ENCODE measurements around the gene ICOS. TPM values are rescaled to one million over a fixed set of nuclear protein-coding genes. Genes with fewer than 3 reads are reported as not detected.
"Not testable (repeated sequence)": the region's sequence is repeated elsewhere in the genome, so short reads cannot be mapped to it uniquely, and the experiment has no call there.

Gene ICOS
- total RNA-seq, 1 donor from 2014 or later, result 0.23 TPM

DNA sequence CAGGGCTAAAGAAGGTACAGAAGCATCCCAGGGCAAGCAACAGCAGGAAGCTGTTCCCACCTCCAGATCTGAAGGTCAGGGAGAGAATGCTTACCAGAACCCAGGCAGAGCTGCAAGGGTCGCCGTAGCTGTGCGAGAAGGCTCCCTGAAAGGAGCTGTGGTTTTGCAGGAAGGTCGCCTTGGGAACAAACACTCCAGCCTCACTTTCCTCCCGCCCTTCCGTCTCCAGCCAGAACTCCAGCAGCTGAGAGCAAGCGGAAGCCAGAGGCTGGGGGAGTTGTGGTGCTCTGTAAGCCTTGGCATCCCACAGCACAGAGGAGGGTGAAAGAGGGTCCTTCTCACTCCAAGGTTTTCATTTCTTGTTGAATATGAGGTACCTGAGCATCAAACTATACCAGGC, 18.3 kb upstream of the ICOS start:
- DNase-seq (ENCODE audit: low spot score), result no peak

DNA sequence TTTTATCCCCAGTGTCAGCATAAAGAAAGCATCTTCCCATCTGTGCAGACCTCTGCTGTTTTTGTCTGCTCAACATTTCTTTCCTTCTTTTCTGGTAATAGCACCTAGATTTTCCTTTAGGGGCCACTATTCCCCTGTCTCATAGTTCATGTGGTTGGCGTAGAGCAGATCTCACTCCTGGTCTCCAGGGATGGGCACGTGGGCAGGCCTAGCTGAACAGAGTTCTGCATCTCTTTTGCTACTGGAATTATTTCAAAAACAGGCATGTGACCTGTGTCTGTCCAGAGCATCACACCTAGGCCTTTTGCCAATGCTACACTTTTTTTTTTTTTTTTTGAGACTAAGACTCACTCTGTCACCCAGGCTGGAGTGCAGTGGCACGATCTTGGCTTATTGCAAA, 17.7 kb upstream of the ICOS start:
- DNase-seq (ENCODE audit: low spot score), result no peak

DNA sequence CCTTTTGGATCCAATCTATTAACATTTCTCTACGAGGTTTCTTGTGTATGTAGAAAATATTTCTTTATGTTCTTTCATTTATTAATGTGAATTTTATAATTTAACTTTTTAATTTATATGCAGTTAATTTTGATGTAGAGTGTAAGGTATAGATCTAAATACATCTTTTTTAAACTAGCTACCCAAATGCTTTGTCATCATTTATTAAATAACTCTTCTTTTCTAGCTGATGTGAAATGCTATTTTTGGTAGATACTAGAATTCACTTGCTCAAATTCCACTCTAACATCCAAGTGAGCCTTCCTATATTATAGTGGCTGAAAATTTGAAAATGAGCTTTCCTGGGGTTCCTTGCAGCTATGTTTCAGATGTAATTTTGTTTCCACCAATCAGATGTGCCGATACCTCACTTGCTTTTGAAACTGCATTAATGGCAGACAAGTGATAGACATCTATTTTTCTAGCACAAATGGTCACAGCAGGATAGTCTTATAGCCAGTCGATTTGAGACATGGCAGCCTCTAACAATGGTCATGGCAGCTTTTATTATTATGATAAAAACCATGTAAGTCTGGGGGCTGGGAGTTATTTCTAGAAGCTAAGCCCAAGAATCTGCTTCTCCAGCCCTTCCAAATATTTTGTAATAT, 10.9 kb upstream of the ICOS start:
- DNase-seq (ENCODE audit: low spot score), result no peak

DNA sequence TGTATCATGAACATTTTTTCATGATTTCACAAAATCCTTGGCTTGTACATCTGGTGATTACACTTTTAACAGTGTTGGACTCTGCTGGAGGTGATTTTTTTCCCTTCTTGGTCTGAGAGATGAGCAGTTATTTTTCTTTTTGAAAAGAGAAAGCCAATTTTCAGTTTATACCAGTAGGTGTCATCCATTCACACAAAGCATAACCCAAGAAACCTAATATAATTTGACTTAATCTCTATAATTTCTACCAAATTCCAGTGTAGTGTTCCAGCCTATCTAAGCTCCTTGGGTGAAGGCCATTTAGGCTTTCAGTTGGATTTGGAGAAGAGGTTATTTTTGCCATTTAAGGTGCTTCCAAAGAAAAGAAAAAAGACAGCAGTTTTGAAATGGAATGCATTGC, 7.7 kb upstream of the ICOS start:
- no peak for DNase-seq (ENCODE audit: low spot score)

DNA sequence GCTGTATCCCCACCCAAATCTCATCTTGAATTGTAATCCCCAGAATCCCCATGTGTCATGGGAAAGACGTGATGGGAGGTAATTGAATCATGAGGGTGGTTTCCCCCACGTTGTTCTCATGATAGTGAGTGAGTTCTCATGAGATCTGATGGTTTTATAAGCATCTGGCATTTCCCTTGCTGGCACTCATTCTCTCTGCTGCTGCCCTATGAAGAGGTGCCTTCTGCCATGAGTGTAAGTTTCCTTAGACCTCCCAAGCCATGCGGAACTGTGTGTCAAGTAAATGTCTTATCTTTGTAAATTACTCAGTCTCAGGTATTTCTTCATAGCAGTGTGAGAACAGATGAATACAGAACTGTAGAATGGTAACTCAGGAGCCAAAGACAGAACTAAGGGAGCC, 5.3 kb upstream of the ICOS start:
- DNase-seq (ENCODE audit: low spot score), result not testable (repeated sequence)

DNA sequence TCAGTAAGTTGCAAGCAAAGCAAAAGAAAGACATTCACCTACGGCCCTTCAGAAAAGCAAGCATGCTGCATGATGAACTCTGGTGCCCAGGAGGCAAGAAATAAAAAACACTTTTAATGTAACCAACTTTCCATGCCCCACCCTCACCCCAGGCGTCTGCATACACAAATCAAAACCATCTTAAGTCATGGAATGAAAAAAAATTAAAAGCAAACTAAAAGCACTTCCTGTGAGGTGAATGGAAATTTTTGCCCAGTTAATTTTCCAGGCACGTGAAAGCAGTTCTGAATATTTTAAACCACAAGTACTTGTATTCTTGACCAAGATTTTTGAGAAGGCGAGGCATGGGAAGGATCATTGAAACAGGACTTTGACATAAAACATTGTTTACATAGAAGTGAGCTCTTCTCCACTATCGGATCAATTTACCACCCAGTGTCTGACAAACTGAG, 2.5 kb upstream of the ICOS start:
- DNase-seq (ENCODE audit: low spot score), result no peak

DNA sequence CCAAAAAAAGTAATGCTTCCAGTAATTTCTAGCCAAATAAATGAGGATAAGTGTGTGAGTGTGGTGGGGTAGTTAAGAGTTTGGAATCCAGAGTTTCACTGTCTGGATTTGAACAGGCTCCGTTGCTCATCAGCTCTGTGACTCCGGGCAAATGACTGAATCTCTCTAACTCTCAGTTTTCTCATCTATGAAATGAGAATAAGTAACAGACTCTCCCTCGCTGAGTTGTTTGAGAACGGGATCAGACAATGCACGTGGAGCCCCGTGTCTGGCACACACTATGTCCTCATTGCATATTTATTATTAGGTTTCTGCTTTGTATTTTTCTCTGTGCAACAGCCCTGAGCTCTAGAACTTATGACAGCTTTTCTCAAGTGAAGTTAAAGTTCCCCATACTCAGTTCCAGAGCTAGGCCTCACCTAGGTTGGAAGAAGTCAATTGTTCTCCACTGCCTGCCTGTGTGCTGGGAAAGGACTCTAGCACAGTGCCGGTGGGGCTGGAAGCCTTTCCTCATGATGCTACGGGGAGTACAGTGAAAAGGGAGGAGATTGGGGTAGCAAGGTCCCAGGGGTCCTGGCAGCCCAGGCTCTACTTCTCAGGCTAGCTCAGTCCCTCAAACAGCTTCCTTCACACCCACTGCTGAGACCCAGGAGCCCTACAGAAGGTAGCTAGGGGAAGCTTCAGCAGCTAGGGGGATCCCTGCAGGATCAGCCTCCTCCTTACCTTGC, 1.7 kb upstream of the ICOS start:
- no peak for DNase-seq (ENCODE audit: low spot score)

DNA sequence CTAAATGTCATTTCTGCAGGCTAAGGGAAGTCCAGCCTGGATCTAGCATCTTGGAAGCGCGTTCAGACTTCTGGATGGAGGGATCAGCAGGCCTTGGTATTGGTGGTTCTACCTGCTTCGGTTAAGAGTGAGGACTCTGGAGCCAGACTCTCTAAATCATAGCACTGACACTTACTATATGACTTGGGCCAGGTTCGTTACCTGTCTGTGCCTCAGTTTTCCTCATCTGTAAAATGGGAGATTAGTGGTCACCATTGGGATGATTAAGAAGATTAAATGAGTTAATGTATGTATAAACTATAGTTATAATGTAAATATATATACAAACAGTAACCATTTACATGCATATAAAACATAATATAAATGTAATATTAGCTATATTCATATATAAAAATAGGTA, 995 bp upstream of the ICOS start:
- no peak for DNase-seq (ENCODE audit: low spot score)

DNA sequence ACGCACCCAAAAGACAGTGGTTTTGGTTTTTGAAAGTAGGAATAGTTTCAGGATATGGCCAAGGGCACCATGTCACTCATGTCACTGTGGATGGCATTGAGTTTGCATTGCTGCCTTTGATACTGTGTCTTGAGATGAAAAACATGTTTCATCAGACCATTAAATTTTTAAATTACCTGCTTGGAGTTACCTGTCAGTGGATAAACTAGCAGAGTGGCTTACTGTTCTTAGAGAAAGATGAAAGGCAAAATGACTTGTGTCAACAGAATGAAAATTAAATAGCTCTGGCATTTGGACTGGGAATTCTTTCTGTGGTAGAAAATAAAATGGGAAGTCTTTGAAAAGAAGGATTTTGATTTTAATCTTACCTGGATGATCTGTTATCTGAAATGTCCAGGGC, 386 bp downstream of the ICOS start:
- DNase-seq (ENCODE audit: low spot score), result no peak

DNA sequence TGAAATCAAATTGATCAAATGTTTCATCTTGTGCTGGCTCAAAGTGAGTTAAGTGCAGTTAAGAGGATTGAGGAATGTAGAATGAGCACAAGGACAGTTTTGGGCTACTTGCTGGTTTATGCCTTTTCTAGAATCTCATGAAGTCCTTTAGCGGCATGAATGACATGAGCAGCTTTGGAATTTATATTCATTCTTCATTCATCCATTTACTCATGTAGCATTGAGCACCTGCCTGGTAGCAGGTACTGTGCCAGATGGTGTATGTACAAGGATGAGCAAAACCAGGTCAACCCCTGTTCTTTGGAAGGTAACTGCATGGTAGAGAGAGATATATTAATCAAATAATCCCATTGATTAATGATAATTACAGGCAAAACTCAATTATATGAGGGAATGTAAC, 1.2 kb downstream of the ICOS start:
- DNase-seq (ENCODE audit: low spot score), result no peak

DNA sequence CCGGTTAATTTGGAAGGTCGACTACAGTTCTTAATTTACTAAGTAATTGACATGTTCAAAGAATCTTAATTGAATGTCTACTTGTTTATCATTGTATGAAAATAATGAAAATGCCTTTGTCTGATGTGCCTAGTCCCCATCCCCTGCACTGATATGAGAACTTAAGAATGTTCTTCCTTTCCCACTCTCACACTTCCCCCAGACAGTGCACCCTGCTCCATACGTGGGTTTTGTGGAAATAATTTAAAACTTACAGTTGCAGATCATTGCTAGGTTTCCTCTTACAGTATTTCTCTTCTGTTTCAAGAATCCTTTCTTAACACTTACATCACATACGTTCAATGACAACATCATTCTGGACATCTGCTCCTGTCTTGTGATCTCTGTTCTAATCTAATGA, 3.5 kb downstream of the ICOS start:
- DNase-seq (ENCODE audit: low spot score), result no peak

DNA sequence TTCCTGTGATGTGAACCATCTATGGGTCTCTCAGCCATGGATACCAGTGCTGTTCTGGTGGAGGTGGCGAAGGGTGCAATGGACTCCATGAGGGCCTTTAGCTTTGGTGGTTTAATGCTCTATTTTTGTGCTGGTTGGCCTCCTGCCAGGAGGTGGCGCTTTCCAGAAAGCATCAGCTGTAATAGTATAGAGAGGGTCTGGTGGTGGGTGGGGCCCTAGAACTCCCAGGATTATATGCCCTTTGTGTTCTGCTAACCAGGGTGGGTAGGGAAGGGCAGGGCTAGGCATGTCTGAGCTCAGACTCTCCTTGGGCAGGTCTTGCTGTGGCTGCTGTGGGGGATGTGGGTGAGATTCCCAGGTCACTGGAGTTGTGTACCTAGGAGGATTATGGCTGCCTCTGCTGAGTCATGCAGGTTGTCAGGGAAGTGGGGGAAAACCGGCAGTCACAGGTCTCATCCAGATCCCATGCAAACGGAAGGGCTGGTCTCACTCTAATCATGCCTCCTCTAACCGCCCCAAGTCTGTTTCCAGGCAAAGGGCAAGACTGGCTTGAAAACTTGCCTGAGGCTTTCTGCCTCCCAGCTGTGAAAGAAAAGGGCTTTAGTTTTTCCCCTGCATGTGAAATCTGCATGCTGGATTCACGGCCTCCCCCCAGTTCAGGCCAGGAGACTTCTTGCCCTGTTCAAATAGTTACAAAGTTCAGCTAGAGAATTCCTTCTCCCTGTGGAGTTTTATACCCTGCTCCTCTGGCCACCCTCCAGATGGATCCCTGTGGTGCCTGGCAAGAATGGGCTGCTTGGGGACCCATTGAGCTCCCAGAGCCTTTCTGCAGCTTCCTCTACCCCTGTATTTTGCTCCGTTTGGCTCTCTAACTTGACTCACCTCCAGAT, 7.2 kb downstream of the ICOS start:
- DNase-seq (ENCODE audit: low spot score), result not testable (repeated sequence)

DNA sequence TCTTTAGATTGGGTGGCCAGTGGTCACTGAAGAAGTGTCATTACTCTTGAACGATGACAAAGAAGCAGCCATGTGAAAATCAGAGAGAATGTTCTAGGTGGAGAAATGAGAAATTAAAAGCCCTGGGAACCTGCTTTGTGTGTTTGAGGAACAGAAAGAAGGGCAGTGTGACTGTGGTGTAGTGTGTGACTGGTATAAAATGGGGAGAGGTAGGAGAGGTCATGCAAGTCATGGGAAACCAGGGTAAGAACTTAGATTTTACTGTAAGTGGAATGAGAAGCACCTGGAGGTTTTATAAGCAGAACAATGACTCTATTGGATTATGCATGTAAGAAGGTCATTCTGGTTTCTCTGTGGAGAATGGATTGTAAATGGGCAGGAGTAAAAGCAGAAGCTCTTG, 12.2 kb downstream of the ICOS start:
- DNase-seq (ENCODE audit: low spot score), result no peak

DNA sequence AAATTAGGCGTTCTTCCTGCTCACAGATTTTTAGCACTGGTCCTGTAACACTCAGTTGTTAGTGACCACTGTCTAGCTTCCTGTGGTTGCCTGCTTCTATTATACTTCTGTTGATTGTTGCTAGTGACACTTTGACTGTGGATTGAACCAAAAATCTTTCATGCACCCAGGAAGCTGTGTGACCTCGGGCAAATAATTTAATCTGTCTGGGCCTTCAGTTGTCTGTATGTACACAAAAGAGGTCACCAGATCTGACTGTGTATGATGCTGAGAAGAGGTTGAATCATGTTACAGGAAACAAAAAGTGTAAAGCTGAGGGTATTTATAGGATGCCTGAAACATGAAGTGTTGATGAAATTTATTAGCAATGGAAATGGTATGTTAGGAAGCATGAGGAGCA, 12.7 kb downstream of the ICOS start:
- DNase-seq (ENCODE audit: low spot score), result no peak

DNA sequence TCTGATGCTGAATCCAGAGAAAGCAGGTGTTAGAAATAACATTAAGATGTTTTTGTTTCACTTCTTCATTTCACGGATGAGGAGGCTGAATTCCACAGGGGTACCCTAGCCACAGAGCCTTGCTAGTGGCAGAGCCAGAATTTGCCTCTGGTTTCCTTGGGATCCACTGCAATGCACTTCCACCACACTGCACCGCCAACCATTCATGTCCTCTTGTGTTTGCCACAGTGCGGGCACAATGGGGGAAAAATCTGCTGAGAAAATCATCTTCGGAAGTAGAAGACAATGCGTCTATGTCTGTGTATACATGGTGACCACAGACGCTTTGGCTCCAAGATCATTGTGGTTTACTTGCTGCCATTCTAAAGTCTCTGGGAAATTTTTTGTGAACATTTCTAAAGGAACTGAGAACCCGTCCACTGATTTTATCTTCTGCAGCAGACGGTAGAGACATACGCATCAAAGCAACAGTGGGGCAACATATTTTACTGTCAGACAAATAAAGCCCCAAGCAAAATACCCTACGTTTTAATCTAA, 14.9 kb downstream of the ICOS start:
- DNase-seq (ENCODE audit: low spot score), result no peak

DNA sequence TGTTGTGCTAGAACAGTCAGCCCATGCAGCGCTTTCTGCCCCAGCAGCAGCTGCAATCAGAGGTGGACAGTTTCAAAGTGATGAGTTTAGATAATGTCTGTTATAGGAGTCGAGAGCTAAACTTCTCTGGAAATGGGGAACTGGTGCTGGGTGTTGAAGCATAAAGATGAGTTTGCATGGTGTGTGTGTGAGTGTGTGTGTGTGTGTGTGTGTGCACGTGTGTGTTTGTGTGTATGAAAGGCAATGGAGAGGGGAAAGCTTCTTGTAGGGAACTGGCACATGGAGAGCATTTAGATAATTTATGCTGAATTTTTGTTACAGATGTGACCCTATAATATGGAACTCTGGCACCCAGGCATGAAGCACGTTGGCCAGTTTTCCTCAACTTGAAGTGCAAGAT, 22.7 kb downstream of the ICOS start:
- no peak for DNase-seq (ENCODE audit: low spot score)

DNA sequence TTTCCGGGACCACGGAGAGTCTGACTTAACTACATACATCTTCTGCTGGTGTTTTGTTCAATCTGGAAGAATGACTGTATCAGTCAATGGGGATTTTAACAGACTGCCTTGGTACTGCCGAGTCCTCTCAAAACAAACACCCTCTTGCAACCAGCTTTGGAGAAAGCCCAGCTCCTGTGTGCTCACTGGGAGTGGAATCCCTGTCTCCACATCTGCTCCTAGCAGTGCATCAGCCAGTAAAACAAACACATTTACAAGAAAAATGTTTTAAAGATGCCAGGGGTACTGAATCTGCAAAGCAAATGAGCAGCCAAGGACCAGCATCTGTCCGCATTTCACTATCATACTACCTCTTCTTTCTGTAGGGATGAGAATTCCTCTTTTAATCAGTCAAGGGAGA, 23.1 kb downstream of the ICOS start:
- DNase-seq (ENCODE audit: low spot score), result no peak

DNA sequence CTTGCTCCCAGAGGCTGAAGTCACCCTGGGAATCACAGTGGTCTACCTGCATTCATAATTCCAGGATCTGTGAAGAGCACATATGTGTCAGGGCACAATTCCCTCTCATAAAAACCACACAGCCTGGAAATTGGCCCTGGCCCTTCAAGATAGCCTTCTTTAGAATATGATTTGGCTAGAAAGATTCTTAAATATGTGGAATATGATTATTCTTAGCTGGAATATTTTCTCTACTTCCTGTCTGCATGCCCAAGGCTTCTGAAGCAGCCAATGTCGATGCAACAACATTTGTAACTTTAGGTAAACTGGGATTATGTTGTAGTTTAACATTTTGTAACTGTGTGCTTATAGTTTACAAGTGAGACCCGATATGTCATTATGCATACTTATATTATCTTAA, 24.2 kb downstream of the ICOS start:
- DNase-seq (ENCODE audit: low spot score), result no peak

DNA sequence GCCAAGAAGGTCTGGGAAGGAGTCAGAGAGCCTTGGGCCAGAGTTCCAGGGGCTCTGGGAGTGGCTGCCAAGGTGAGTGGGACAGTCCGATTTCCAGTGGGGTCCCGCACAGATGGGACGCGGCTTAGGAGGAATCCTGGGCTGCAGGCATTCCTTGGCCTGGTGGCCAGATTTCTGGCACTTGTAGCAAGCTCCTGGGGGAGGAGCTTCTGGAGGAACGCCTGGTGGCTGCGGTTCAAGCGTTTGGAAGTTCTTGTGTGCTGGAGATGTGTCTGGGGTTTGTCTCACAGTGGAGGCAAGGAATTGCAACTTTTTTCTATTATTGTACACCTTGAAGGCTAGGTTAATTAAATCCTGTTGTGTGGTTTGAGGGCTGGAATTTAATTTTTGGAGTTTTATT, 28.6 kb downstream of the ICOS start:
- DNase-seq (ENCODE audit: low spot score), result not testable (repeated sequence)

DNA sequence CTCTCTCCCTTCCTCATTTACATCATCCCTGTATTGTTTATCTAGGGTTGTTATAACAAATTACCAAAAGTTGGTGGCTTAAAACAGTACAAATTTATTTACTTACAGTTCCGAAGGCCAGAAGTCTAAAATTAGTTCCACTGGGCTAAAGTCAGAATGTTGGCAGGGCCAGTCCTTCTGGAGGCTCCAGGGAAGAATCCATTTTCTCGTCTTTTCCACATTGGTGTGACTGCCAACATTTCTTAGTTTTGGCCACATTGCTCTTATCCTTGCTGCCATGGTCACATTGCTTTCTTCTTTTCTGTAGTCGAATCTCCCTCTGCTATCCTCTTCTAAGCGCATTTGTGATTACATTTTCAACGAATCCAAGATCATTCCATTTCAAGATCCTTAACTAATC, 34.7 kb downstream of the ICOS start:
- no peak for DNase-seq (ENCODE audit: low spot score)

DNA sequence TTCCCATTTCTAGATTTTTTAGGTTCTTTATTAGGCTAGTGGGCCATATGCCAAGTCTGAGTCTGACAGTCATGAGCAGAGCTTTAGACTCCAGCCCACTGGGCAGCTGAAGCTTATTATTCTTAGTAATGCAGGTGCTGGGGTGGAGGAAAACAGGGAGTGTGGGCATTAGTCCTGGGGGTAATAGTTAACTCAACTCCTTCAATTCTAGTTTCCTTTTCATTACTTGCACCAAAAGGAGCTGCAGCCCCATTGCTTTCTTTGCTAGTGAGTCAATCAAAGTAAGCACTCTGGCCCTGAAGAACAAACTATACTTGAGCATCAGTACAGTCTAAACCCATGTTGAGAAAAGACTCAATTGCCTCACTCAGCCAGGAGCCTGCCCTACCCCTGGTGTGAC, 35.5 kb downstream of the ICOS start:
- DNase-seq (ENCODE audit: low spot score), result no peak

DNA sequence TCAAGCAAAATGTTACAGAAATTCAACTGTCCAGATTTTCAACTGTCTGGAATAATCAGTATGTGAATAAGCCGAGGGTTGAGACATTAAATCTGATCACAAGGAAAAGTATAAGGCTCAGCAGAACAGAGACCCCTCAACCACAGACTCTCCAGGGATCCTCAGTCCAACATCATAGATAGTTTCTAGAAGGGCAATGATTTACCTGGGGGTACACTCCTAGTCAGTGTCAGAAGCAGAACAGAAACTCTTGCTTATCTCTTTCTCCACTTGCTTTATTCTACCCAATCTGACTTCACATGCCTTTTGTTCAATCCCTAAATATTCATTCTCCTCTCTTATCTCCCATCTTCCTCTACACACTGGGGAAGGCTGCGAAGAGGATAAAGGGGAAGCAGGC, 36.4 kb downstream of the ICOS start:
- DNase-seq (ENCODE audit: low spot score), result no peak

DNA sequence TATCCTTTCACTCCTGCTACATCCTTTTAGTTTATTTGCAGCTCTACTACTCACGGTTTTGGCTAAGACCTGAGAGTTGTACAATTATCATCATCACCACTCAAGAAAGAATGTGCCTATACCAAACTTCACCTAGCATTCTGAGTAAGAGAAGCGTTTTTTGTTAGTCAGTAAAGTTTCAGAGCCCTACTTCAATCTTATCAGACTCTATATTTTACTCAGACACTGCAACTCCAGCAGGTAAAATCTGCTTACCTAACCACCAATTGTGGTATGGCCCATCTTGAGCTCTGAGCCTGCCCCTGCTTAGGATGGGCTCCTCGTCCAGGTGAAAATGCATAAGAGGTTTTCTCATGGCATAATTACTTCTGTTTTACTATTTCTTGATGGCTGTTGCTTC, 37.1 kb downstream of the ICOS start:
- no peak for DNase-seq (ENCODE audit: low spot score)

Measured in ureter (tissue), 1 donor.